Adipocyte (in vitro differentiated cells): ENCODE results near the gene STARD9.
"Not testable (repeated sequence)": the region's sequence is repeated elsewhere in the genome, so short reads cannot be mapped to it uniquely, and the experiment has no call there.

Experiments used
- DNase-seq: peaks from one replicate; pipeline ENCODE4 v3.0.0-alpha.2; 2015; ENCODE audit warnings: low read depth
- H3K27me3 ChIP-seq: replicated peaks from 2 replicates; pipeline ENCODE4 v1.7.0; 2013; ENCODE audit warnings: mild to moderate bottlenecking, low read length, moderate library complexity; ENCODE audit not compliant: control insufficient read depth, insufficient read depth
- H3K36me3 ChIP-seq: 2 replicates; pipeline ENCODE4 v1.7.0; 2013; ENCODE audit warnings: low read length, mild to moderate bottlenecking, moderate library complexity; ENCODE audit not compliant: control insufficient read depth, insufficient read depth, severe bottlenecking
- H3K4me1 ChIP-seq: 2 replicates; pipeline ENCODE4 v1.7.0; 2013; ENCODE audit warnings: mild to moderate bottlenecking, low read length, moderate library complexity; ENCODE audit not compliant: control insufficient read depth, insufficient read depth
- H3K4me3 ChIP-seq: 2 replicates; pipeline ENCODE4 v1.7.0; 2013; ENCODE audit warnings: mild to moderate bottlenecking, low read length, moderate library complexity
- H3K9ac ChIP-seq: 2 replicates; pipeline ENCODE4 v1.7.0; 2013; ENCODE audit warnings: mild to moderate bottlenecking, low read length, moderate library complexity
- H3K9me3 ChIP-seq: 2 replicates; pipeline ENCODE4 v1.7.0; 2013; ENCODE audit warnings: mild to moderate bottlenecking, low read length, moderate library complexity; ENCODE audit not compliant: control insufficient read depth

The STARD9 gene

GRCh38 chr15:42592716-42593115 is 17.3 kb downstream of the STARD9 start:
- Histone ChIP-seq H3K27me3 (no peaks in the 10 kb centered on the region), H3K36me3 (no peaks in the 10 kb centered on the region), H3K9me3 (no peaks in the 10 kb centered on the region), H3K9ac (peak overlapping the region; percentile 47), H3K4me3 (peak overlapping the region; percentile 42), H3K4me1 (peaks cover 35% of the 10 kb centered on the region)
- no peak for DNase-seq

- Histone ChIP-seq H3K9ac (peak overlapping the region; percentile 47), H3K4me3 (peak overlapping the region; percentile 42), H3K27me3 (no peaks in the 10 kb centered on the region), H3K36me3 (no peaks in the 10 kb centered on the region), H3K9me3 (no peaks in the 10 kb centered on the region), H3K4me1 (peaks cover 35% of the 10 kb centered on the region)
- DNase-seq: no peak
Observed at GRCh38 chr15:42593143-42593542, 17.7 kb downstream of the STARD9 start.

DNA sequence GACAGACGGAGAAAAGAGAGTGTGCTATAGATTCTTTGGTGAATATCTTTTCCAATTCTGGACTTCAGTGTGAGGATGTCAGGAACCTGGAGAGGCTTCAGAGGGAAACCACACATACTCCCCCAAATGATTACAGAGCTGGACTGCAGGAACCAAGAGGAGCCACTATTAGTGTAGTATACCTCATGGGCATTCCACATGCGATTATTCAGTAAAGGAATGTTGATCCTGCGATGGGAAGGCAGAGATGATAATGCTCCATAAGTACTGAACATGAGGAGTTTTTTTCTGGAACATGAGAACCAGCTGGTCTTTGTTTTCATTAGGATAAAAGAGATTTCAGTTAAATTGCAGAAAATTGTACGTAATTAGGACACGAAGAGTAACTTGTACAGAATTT is 18.7 kb downstream of the STARD9 start:
- no peak overlapping the region for H3K4me3 ChIP-seq

GRCh38 chr15:42595626-42596240 is 20.3 kb downstream of the STARD9 start:
- H3K36me3 ChIP-seq: no peaks in the 10 kb centered on the region
- no peaks in the 10 kb centered on the region for H3K9me3 ChIP-seq
- H3K27me3 ChIP-seq: no peaks in the 10 kb centered on the region
- H3K9ac ChIP-seq: peak overlapping the region; percentile 35
- peak; percentile 27 for DNase-seq
- H3K4me1 ChIP-seq: peaks cover 32% of the 10 kb centered on the region
- peak overlapping the region; percentile 26 for H3K4me3 ChIP-seq

More for the DNA sequence above, 18.7 kb downstream of the STARD9 start:
- no peak overlapping the region for H3K9ac ChIP-seq
- no peaks in the 10 kb centered on the region for H3K27me3 ChIP-seq
- H3K9me3 ChIP-seq: no peaks in the 10 kb centered on the region
- H3K36me3 ChIP-seq: no peaks in the 10 kb centered on the region
- DNase-seq: peak; percentile 20
- H3K4me1 ChIP-seq: peaks cover 35% of the 10 kb centered on the region

DNA sequence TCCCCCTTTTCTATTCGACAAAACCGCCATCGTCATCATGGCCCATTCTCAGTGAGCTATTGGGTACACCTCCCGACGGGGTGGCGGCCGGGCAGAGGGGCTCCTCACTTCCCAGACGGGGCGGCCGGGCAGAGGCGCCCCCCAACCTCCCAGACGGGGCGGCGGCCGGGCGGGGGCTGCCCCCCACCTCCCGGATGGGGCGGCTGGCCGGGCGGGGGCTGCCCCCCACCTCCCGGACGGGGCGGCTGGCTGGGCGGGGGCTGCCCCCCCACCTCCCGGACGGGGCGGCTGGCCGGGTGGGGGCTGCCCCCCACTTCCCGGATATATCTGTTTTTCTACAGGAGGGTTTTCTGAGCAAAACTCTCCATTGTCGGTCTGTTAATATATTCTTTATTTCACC is 25.9 kb downstream of the STARD9 start:
- H3K4me3 ChIP-seq, H3K36me3 ChIP-seq, DNase-seq, H3K9ac ChIP-seq, H3K27me3 ChIP-seq, H3K9me3 ChIP-seq: not testable (repeated sequence)
- H3K4me1 ChIP-seq: peaks cover 14% of the 10 kb centered on the region

- no peak for DNase-seq
- Histone ChIP-seq H3K36me3 (no peaks in the 10 kb centered on the region), H3K27me3 (no peaks in the 10 kb centered on the region), H3K4me3 (no peak overlapping the region), H3K4me1 (peaks cover 13% of the 10 kb centered on the region), H3K9me3 (no peaks in the 10 kb centered on the region), H3K9ac (no peak overlapping the region)
Observed at GRCh38 chr15:42602501-42602900, 27.1 kb downstream of the STARD9 start.

DNA sequence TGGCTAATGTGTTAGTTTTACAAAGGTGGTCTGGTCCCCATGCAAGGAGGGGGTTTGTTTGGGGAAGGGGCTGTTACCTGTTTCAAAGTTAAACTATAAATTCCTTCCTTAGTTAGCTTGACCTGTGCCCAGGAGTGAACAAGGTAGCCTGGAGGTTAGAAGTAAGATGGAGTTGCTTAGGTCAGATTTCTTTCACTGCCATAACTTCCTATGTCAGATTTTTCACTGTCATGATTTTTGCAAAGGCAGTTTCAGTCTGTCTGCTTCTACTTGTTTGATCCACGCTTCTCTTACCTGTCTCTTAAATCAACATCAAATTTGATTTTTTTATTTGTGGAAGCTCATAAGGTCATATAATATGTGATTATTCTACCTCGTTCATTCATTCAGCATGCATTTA is 28.6 kb downstream of the STARD9 start:
- peaks cover 17% of the 10 kb centered on the region for H3K4me1 ChIP-seq
- H3K36me3 ChIP-seq: no peaks in the 10 kb centered on the region
- no peak overlapping the region for H3K4me3 ChIP-seq
- no peak for DNase-seq
- no peaks in the 10 kb centered on the region for H3K27me3 ChIP-seq
- no peaks in the 10 kb centered on the region for H3K9me3 ChIP-seq
- H3K9ac ChIP-seq: no peak overlapping the region

DNA sequence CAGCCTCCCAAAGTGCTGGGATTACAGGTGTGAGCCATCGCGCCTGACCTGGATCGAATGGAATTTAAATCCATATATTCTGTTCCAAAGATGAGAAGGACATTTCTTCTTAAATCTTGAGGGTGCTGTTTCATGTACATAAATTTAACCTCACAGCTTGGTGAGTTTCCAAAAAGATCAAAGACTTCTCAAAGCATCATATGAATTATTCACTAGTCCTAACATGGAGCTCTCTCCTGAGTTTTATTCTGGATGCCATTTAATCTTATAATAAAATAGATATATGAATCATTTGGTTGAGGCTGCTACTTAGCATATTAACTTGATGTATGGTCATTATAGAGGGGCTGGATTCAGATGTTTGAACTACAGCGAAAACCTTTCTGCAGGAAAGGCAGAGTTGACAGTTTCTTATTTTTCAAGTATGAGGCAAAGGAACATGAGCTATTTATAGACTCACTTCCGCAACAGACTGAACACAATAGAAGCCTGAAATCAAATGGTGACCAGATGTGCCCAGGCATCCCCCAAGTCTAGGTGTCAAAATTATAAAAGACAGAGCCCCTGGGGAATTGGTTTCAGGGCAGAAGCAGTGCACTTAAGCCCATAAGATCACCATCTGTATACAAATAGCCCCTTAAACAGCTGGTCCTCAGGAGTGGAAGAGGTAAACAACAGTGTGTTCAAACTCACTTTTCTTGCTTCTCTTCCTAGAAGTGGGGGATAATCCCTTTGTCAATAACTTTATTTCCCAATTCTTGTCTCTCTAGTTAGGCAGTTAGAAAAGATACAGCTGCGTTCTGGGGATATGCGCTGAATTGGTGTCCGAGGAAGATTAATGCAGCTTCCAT is 29.7 kb downstream of the STARD9 start:
- no peaks in the 10 kb centered on the region for H3K9me3 ChIP-seq
- H3K27me3 ChIP-seq: no peaks in the 10 kb centered on the region
- peaks cover 17% of the 10 kb centered on the region for H3K4me1 ChIP-seq
- no peak overlapping the region for H3K9ac ChIP-seq
- no peak overlapping the region for H3K4me3 ChIP-seq
- DNase-seq: peak; percentile 60
- no peaks in the 10 kb centered on the region for H3K36me3 ChIP-seq

DNA sequence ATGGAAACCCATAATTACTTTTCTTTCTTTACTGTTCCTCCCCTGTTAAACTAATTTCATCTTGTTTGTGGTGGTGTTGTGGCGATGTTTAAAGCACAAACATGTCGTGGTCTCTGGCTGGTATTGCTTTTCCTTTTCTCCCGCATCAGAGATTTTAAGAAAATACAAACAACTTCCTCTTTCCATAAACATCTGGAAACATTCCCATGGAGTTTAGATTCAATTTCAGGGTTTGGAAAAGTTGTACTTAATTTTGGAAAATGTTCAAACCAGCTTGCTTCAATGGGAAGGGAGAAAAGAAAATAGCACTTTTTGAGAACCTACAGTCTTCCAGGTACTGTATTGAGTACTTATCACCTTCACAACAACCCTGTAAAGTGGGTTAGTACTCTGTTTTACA is 30.4 kb downstream of the STARD9 start:
- Histone ChIP-seq H3K4me1 (peaks cover 17% of the 10 kb centered on the region), H3K4me3 (no peak overlapping the region), H3K27me3 (no peaks in the 10 kb centered on the region), H3K36me3 (no peaks in the 10 kb centered on the region), H3K9me3 (no peaks in the 10 kb centered on the region), H3K9ac (no peak overlapping the region)
- DNase-seq: no peak

DNA sequence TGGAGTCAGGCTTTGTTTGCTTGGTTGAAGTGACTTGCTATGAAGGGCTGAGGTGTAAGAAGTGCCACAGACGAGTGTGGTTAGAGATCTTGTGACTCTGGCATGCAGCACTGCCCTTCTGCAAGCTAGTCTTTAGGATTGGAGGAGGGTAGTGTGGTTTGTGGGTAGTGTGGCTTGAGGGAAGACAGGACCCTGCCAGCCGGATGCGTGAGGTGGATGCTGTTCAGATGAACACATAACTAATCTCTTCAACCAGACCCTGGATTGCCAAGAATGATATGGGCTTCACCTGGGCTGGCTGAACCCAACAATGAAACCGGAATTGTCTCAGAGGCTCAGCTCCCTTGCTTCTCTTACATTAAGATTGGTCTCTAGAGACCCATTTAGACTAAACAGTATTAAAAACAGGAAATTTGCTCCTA is 32.7 kb downstream of the STARD9 start:
- no peak overlapping the region for H3K4me3 ChIP-seq
- H3K27me3 ChIP-seq: no peaks in the 10 kb centered on the region
- no peak overlapping the region for H3K9ac ChIP-seq
- H3K9me3 ChIP-seq: no peaks in the 10 kb centered on the region
- H3K36me3 ChIP-seq: no peaks in the 10 kb centered on the region
- DNase-seq: no peak
- H3K4me1 ChIP-seq: peaks cover 17% of the 10 kb centered on the region

DNA sequence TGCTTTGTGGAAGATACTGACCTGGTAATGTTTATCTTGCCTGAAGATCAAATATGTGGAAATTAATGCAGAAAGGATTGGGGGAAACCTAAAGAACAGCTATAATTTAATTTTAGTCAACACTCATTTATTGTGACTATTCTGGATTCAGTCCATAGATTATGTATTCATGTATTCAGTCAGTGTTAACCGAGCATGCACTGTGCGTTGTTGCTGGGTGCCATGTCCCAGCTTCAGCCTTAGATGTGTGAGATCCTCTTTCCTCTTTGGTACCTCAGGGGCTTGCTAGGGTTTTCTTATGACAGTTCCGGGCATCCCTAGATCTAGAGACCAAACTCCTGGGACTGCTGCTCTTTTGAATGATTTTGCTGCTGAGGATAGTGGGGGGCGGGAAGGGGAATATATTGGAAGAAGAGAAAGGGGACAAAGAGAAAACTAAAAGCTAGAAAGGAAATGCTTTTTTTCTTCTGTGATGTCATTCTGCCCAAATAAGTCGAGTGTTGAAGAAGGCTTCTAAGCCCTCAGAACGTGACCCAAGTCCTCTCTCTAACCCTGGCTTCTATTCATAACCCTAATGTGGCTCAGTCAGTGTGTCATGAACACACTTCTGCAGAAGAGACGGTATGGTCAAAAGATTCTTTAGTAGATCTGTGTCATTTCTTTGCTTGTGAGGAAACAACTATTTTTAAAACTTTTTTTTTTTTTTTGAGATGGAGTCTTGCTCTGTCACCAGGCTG is 33.5 kb downstream of the STARD9 start:
- Histone ChIP-seq H3K27me3 (no peaks in the 10 kb centered on the region), H3K9ac (no peak overlapping the region), H3K4me1 (peaks cover 17% of the 10 kb centered on the region), H3K36me3 (no peaks in the 10 kb centered on the region), H3K9me3 (no peaks in the 10 kb centered on the region), H3K4me3 (no peak overlapping the region)
- no peak for DNase-seq
